GM18505 (cell line): ENCODE measurements around the gene CRYBB1.

Source experiments
- ATAC-seq: cut with Tn5 transposase; IDR thresholded peaks from one replicate; pipeline ENCODE4 v1.9.1; 2021; ENCODE audit not compliant: unreplicated experiment
- POLR2A ChIP-seq: IDR thresholded peaks from 4 replicates; pipeline ENCODE4 v1.6.1; 2011; ENCODE audit warnings: borderline replicate concordance; ENCODE audit not compliant: insufficient read depth, insufficient read length; ENCODE audit errors: extremely low read depth

CRYBB1 gene

GRCh38 chr22:26617271-26618199, at the start of gene CRYBB1:
Gene CRYBB1 (minus strand): TSS chr22:26618027. CDS start chr22:26616319, 1,708 bp downstream.
- ATAC-seq: no peak
- TF ChIP-seq POLR2A: no peak

- ATAC-seq: no peak
- TF ChIP-seq POLR2A: no peak
Measured at GRCh38 chr22:26667140-26667539, 49.3 kb upstream of the CRYBB1 start.

DNA sequence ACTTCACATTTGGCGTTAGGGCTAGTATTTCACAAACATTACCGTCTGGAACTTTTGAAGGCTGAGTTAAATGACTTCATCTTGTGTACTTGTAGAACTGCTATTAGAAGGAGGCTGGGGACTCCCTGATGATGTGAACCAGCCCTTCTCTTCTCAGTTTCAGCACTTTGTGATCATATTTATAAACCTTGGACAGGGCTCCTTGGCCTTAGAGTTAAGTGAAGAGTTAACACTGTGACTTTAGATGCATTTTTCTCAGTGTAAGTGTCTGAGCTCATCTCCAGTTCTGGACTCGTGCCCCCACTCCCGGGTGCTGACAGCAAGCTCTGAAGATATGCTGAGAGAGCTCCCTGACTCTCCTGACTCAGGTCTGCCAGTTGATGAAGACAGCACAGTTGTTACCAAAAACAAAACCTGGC, 48.0 kb upstream of the CRYBB1 start:
- no peak for ATAC-seq
- TF ChIP-seq POLR2A: no peak

DNA sequence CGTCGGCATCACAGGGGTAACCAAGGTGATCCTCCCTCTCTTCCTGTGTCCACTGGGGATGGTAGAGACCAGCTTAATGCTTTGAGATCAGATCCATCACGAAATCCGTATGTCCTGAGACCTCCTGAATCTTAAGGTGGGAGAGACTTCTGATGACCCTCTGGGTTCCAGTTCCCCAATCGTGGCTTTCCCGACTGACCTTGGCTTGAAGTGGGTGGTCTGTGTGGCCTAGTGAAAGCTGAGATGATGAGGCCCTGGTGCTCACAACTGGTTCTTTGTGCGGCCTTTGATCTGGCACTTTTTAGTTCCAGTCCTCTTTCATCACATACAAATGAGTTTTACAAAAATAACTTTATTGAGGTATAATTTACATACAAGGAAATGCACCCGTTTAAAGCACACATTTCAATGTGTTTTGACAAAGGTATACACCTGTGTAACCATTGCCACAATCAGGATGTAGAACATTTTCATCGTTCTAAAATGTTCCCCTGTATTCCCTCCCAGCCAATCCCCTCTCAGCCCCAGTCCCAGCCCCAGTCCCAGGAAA, 45.6 kb upstream of the CRYBB1 start:
- no peak for TF ChIP-seq POLR2A
- no peak for ATAC-seq

GRCh38 chr22:26662160-26662559, 44.3 kb upstream of the CRYBB1 start:
- TF ChIP-seq POLR2A: no peak
- no peak for ATAC-seq

DNA sequence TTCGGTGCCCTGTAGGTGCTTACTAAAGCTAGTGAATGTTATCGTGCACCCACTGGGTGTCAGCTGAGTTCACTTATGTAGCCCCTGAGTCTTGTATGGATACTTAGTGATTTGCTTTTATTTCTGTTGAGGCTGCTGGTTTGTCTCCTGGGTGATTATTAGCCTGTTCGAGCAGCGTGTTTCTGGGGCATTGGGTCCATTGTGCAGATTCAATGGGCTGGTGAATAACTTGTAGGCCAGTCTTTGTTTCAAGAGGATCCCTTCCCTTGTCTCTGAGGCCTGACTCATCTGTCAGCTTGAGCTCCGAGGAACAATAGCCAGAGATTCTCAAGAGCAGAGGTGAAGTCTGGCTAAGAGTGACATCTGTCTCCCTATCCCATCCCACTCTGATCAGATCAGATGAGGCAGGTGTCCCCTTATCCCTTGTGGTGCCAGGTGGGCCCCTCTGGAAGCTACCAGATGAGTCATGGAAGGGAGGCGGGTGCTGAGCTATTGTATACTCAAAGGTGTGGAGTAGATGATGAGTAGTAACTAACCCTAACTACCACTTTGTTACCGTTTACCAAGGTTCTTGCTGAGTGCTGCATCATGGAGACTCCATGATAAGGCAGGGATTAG, 43.2 kb upstream of the CRYBB1 start:
- TF ChIP-seq POLR2A: no peak
- ATAC-seq: no peak

DNA sequence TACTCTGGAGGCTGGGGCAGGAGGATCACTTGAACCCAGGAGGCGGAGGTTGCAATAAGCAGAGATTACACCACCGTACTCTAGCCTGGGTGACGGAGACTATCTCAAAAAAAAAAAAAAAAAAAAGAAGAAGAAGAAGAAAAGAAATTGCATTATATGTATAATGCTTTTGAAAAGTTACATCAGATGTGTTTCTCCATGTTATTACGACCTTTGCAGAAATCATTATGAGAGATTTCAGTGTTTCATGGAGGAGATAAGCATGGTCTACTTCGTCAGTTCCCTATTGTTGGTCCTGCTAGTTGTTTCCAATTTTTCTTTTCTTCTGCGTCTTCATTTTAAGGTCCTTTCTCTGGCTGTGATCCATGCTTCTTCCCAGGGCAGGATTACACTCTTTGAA, 42.5 kb upstream of the CRYBB1 start:
- TF ChIP-seq POLR2A: no peak
- no peak for ATAC-seq

DNA sequence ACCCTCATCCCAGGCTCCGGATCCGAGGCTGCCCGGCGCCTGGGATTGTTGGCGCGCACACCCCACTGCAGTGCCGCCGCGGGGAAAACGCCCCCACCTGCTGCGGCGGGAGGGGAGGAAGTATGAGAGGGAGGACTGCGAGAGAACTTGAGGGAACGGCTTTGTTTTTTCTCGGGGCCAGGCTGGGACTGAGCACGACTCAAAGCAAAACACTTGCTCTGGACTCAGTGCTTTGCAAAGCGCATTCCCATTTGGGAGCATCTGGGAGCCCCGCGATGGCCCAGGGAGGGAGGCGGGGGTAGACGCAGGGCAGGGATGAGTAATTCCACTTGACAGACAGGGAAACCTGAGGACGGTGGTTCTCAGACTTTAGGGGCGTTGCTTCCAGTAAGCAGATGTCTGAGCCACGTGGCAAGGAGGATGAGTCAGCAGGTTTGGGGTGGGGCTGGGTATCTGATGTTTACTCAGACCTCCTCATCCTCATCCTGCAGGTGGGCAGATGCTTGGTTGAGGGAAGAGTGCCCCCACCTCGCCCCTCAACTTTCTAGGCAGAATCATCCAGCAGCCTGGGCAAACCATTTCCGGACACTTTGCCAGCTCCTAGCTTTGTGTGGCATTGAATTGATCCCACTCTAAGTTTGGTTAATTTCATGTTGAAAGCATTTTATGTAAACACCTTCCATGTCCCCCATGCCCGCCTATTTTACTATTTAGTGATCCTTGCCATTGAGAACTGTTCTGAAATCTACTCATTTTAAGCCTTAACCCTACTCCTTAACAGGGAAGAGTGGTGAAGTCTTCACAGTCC, 41.0 kb upstream of the CRYBB1 start:
- TF ChIP-seq POLR2A: peak; percentile 18
- peak; percentile 62 for ATAC-seq

- no peak for TF ChIP-seq POLR2A
- no peak for ATAC-seq
Measured at GRCh38 chr22:26658161-26658560, 40.3 kb upstream of the CRYBB1 start.

DNA sequence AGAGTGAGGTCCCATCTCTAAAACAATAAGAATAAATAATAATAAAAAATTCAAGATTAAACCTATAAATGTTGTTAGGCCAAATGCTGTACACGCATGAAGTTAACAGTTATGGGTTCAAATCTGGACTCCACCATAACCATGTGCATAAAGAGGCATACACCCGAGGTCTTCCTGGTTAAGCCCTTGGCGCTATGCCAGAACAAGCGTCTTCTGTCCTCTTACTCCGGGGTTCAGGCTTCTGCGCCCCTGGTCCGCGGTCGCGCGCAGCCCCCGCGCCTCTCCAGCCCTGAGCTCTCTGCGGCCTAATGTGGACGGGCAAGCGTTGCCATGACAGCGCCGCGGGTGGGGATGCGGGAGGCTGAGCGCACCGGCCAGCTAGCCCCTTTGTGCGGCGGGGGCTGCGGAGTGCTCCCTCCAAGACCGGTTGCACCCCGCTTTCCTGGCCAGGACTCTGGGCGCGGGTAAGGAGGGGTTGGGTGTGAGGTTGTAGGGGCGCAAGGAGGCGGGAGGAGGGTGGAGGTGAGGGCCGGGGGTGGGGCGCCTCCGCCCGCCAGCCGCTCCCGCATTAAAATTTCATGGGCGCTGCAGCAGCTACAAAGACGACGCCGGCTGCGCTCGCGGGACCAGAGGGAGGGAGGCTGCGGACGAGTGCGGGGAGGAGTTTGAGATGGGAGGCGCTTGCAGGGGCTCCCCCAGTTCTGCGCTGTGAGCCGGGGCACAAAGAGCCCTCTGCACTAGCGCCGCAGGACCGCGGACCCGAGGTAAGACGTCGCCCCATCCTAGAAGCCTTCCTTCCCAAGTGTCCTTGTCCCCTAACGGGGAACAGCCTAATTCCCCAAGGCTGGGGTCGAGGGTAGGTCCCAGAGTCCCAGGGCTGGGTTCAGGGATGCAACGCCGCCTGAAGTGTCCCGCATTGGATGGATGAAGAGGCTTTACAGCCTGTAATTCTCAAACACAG, 39.3 kb upstream of the CRYBB1 start, which contains the start of gene MIAT:
TSS of gene MIAT (plus strand) at position 698 of the 961 bp plus-strand sequence.
- TF ChIP-seq POLR2A: no peak
- ATAC-seq: no peak

- no peak for ATAC-seq
- no peak for TF ChIP-seq POLR2A
Measured at GRCh38 chr22:26651815-26652214, 34.0 kb upstream of the CRYBB1 start.
